CD4-positive, alpha-beta T cell treated with Interleukin-6 at 100 ng/mL for 8 hours (primary cell): ENCODE measurements around the gene TNFAIP3.
A peak's percentile ranks its signal among the peaks of the same experiment; 100 is the strongest.

Source experiments
- DNase-seq: peaks from one replicate; pipeline ENCODE4 v3.0.0-alpha.2; 2020; ENCODE audit warnings: mixed read lengths, low spot score

TNFAIP3 gene

GRCh38 chr6:137903274-137903932, 36.3 kb downstream of the TNFAIP3 start:
- no peak for DNase-seq

- no peak for DNase-seq
Measured at GRCh38 chr6:137903933-137904821, 37.1 kb downstream of the TNFAIP3 start.

GRCh38 chr6:137904822-137905617, 38.0 kb downstream of the TNFAIP3 start:
- DNase-seq: peak; percentile 32

DNA sequence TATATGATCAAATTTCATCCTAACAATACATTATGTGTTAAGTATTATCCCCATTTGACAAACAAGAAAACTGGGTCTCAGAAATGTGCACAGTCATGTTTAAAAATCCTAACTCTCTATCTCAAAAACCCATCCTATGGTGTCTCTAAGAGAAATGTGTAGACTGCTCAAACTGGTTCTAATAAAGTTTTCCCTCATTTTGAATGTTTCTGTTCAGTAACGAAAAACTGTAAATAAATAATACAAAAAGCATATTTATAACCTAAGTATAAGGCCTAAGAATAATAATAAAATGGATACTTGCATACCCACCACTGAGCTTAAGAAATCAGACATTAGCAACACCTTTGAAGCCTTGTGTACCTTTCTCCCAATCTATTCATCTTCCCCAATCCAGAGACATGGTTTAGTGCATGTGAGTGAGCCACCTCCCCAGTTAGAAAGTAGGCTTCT, 39.0 kb downstream of the TNFAIP3 start:
- DNase-seq: no peak

DNA sequence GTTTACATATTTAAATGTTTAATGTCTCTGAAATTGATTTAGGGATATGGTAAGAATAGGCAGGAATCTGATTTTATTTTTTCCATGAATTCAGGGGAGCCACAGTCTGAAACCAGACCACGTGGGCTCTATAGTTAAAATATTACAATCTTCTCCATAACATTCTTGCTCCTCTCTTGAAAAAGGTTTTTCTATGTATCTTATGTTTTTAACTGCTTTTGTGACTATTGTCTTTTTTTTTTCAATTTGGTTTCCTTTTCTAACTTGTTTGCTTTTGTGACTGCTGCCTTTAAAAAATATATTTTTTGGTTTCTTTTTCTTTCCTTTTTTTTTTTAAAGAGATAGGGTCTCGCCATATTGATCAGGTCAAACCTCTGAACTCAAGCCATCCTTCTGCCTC, 40.1 kb downstream of the TNFAIP3 start:
- DNase-seq: no peak

- no peak for DNase-seq
Measured at GRCh38 chr6:137909533-137909932, 42.5 kb downstream of the TNFAIP3 start.

GRCh38 chr6:137910424-137910834, 43.4 kb downstream of the TNFAIP3 start:
- no peak for DNase-seq

DNA sequence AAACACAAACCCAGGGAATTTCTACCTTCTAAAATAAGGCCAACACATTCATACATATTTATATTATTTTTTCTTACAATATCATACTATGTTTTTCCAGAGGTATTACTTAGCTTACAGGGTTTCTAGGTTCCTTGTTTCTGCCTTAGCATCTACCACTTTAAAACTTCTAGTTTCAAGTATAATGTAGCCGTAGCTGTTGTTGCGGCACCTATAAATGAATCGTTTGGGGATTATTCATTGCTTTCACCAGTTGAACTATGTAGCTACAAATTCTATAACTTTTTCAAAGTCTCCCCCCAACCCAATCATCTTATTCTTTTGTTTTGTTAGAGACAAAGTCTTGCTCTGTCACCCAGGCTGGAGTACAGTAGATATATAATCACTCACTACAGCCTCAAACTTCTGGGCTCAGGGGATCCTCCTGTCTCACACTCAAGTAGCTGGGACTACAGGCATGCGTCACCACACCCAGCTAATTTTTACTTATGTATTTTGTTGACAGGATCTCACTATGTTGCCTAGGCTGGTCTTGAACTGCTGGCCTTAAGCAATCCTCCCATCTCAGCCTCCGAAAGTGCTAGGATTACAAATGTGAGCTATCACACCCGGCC, 43.9 kb downstream of the TNFAIP3 start:
- no peak for DNase-seq

DNA sequence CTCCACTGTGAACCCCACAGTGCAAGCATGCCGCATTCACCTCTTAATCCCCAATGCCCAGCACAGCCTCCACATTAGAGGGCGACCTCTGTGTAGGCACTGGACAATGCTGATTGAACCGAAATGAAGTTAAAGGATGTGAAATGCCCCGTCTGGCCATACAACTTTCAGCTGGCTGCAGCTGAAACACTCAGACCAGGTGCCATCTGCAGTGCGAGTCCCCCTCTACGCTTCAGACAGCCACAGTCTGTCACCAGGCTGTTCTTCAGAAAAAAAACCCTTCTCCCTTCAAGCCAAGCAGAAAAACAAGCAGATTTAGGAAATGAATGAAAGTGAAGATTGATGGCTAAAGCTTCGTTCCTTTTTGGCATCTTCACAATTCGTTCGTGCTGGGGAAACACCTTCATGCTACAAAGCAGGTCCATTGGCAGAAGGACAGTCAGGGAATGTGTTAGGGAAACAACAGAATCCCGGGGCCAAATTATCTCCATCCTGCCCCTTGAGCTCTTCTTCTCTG, 44.7 kb downstream of the TNFAIP3 start:
- DNase-seq: no peak

- no peak for DNase-seq
Measured at GRCh38 chr6:137912813-137913212, 45.8 kb downstream of the TNFAIP3 start.

DNA sequence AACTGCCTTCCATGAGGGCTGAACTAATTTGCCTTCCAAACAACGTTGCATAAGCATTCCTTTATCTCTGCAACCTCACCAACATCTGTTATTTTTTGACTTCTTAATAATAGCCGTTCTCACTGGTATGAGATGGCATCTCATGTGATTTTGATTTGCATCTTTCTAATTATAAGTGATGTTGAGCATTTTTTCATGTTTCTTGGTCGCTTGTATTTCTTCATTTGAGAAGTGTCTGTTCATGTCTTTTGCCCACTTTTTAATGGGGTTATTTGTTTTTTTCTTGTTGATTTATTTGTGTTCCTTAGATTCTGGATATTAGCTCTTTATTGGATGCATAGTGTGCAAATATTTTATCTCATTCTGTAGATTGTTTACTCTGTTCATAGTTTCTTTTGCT, 46.4 kb downstream of the TNFAIP3 start:
- no peak for DNase-seq

DNA sequence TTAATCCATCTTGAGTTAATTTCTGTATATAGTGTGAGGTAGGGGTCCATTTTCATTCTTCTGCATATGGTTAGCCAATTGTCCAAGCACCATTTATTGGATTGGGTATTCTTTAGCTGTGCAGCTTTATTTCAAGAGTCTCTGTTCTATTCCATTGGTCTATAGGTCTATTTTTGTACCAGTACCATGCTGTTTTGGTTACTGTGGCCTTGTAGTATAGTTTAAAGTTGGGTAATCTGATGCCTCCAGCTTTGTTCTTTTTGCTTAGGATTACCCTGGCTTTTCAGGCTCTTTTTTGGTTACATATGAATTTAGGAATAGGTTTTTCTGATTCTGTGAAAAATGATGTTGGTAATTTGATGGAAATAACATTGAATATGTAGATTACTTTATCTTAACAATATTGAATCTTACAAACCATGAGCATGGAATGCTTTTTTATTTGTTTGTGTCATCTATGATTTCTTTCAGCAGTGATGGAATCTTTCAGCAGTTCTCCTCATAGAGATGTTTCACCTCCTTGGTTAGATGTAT, 47.0 kb downstream of the TNFAIP3 start:
- no peak for DNase-seq

DNA sequence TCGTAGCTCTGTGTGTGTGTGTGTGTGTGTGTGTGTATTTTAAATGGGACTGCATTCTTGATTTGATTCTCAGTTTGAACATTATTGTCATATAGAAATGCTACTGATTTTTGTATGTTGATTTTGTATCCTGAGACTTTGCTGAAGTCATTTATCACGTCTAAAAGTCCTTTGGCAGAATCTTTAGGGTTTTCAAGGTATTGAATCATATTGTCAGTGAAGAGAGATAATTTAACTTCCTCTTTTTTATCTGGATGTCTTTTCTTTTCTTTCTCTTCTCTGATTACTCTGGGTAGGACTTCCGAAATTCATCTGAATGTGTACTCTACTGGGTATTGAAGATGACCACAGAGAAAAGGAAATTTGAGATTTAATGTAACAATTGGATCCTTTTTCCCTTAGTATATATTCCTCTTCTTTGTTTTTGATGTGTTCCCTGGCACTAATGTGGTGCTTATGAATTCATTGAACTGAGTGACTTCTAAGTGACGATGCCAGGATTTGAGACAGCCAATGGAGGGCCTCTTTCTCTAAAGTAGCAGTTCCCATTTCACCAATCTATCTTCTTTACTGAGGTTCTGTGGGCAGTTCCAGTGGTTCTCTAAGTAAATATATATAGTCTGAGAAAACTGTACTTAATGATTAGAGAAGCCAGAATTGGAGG, 47.6 kb downstream of the TNFAIP3 start:
- no peak for DNase-seq

GRCh38 chr6:137915790-137916189, 48.7 kb downstream of the TNFAIP3 start:
- DNase-seq: no peak

DNA sequence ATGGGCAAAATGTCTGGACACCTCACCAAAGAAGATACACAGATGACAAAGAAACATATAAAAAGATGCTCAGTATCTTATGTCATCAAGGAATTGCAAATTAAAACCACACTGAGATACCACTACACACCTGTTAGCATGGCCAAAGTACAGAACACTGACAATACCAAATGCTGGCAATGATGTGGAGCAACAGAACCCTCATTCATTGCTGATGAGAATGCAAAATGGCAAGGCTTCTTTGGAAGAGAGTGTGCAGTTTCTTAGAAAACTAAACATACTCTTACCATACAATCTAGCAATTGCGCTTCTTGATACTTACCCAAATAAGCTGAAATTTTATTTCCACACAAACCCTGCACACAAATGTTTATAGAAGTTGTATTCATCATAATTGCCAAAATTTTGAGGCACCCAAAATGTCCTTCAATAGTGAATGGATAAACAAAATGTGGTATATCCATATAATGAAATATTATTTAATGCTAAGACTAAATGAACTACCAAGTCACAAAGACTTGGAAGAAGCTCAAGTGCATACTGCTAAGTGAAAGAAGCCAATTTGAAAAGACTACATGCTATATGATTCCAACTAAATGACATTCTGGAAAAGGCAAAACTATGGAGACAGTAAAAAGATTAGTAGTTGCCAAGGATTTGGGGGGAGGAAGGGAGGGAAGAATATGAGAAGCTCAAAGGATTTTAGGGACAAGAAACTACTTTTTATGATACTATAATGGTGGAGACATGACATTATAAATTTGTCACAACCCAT, 50.7 kb downstream of the TNFAIP3 start:
- DNase-seq: no peak

- DNase-seq: no peak
Measured at GRCh38 chr6:137919502-137919823, 52.4 kb downstream of the TNFAIP3 start.

DNA sequence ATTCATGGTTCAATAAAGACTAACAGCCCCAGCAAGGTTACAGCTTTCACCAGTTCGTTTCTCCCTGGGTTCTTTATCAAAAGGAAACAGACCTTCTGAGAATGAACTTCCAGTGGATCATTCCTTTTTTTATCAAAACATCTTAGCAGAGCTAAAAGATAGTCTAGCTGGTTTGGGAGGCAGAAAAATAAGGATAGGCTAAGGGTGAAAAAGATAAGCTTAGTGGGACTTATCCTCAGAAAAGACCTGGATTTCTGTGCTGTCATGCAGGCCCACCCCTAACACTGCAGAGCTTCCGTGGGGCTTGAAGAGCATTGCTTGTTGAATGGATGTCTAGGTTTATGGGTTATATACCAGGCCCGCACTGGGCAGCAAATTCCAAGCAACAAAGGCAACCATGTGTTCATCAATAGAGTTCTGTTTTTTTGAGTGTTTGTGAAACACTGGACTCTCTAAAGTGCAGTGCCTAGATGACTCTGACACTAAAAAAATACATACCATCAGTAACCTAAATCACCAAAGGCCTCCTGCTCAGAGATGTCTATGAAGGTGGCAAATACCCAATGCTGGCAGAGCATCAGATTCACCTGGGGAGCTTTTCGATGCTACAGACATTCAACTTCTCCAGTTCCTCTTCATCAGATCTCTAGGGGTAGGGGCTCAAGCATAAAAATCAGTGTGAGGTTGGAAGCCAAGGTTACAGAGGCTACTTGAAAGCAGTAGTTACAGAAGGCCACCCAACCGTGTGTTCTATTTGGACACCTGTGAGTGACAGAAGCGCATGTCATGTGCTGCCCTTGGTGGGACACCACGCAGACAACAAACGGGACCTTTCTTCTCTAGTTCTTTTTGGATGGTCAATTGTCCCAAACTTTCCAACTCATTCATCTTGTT, 53.0 kb downstream of the TNFAIP3 start:
- no peak for DNase-seq

GRCh38 chr6:137921823-137922222, 54.8 kb downstream of the TNFAIP3 start:
- DNase-seq: no peak
